ENCODE data around the gene LIPF. TPM values are rescaled to one million over a fixed set of nuclear protein-coding genes. Genes with fewer than 3 reads are reported as not detected.
"Not testable (repeated sequence)": the region's sequence is repeated elsewhere in the genome, so short reads cannot be mapped to it uniquely, and the experiment has no call there.

The LIPF gene
- total RNA-seq, 1 donor from 2014 or later = not detected

- DNase-seq (no peak), ATAC-seq (ENCODE audit: poor library complexity) (no peak)
- intact Hi-C loops (cut with DNase I) = no loop called here
Observed at GRCh38 chr10:88668465-88668864, 4.2 kb downstream of the LIPF start.

GRCh38 chr10:88670497-88670896 lies 6.3 kb downstream of the LIPF start:
- intact Hi-C loops (cut with DNase I) = no loop called here
- ATAC-seq (ENCODE audit: poor library complexity) (no peak), DNase-seq (no peak)

GRCh38 chr10:88672041-88672440 lies 7.8 kb downstream of the LIPF start:
- no peak for ATAC-seq (ENCODE audit: poor library complexity)
- intact Hi-C loops (cut with DNase I) = no loop called here
- DNase-seq = no peak

DNA sequence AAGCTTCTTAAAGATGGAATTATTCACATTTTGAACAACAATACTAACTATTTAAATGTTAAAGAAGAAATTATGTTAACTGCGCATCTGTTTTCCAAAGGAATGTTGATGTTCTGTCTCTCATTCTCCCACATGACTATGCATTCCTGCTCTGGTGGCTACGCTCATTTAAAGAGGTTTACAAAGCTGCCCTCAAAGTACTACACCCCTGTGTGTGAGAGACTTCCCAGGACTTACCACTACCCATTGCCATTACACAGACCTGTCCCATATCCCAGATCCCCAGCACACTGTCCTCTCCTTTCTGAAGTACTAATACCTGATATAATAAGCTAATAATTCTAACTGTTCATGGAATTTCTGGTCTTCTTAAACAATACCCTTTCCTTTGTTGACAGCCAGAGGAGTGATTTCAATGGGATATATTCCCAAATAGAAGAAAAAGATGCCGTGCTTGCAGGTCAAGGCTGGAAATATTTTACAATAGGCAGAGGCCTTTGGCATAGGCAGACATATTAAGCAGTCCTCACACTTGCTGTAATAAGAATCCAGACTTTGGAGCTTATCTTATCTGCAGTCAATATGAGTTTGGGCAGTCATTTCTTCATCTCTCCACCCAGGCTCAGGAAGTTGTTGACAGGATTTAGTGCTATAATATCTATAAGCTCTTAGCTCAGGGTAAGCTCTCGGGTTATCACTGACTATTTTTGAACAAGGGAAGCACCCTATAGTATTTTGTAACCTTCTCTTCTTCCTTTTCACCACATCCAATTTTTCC lies 12.2 kb downstream of the LIPF start:
- intact Hi-C loops (cut with DNase I) = no loop called here
- DNase-seq = no peak
- ATAC-seq (ENCODE audit: poor library complexity) = no peak

DNA sequence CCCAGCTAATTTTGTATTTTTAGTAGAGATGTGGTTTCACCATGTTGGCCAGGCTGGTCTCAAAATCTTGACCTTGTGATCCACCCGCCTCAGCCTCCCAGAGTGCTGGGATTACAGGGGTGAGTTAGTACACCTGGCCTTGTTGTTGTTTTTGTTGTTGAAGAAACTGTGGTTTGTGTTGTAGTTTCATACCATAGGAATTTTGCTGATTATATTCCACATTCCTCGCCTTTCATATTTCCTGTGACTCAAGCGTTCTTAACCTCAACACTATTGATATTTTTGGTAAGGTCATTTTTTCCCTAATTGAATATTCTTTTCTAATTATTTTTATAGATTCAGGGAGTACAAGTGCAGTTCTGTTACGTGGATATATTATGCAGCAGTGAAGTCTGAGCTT lies 16.7 kb downstream of the LIPF start:
- intact Hi-C loops (cut with DNase I) = no loop called here
- DNase-seq (no peak), ATAC-seq (ENCODE audit: poor library complexity) (no peak)

DNA sequence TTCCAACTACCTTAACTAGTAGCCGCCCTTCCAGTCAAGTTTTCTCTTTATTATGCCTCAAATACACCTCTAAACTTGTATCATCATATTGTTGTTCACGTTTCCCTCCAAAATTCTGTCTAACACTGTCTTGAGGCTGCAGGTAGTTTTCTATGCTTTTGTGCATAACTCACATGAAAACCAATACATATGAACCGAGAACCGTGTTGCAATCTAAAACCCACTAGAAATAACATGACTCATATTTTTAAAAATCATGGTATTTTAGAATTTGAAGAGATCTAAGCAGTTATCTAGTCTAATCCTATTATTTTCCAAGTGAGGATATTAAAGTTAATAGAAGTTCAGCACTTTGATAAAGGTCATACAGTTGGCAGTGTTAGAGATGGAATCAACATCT lies 18.2 kb downstream of the LIPF start:
- intact Hi-C loops (cut with DNase I) = no loop called here
- DNase-seq = no peak
- no peak for ATAC-seq (ENCODE audit: poor library complexity)

- intact Hi-C loops (cut with DNase I) = no loop called here
- DNase-seq = no peak
- no peak for ATAC-seq (ENCODE audit: poor library complexity)
Observed at GRCh38 chr10:88687853-88688467, 23.7 kb downstream of the LIPF start.

GRCh38 chr10:88689366-88689765 lies 25.1 kb downstream of the LIPF start:
- intact Hi-C loops (cut with DNase I) = no loop called here
- no peak for DNase-seq
- ATAC-seq (ENCODE audit: poor library complexity) = no peak

GRCh38 chr10:88693392-88694020 lies 29.3 kb downstream of the LIPF start:
- intact Hi-C loops (cut with DNase I) = loop anchor here (10.0 kb wide), 1 partner anchor 101 kb away; no protein-coding TSS in a partner anchor
- ATAC-seq (ENCODE audit: poor library complexity) = no peak

GRCh38 chr10:88702848-88703597 lies 38.8 kb downstream of the LIPF start:
- ATAC-seq (ENCODE audit: poor library complexity) (no peak), DNase-seq (no peak)
- intact Hi-C loops (cut with DNase I) = no loop called here

More at GRCh38 chr10:88693392-88694020, 29.3 kb downstream of the LIPF start:
- DNase-seq = no peak

DNA sequence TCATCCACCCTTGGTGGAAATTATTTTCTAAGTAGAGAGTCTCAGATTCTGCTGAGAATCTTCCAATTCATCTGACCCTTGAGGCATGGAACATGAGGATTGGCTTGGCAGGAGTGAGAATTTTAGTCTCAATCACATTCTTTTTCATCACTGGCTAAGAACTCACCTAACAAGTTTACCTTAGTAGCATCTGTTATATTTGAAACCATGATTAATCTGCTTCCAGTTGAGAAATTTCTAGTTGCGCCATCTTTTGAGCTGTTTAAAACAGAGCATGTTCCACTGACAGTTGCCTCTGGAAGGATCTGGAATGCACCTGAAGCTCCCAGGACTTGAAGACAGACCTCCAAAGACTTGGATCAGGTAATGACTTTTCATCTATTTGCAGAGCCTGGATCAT lies 41.7 kb downstream of the LIPF start, which contains the start of gene LIPK:
TSS of gene LIPK (plus strand) at position 292 of the 400 bp plus-strand sequence. CDS start 18,295 bp downstream, outside the sequence.
- DNase-seq = no peak
- ATAC-seq (ENCODE audit: poor library complexity) = no peak
- intact Hi-C loops (cut with DNase I) = no loop called here

DNA sequence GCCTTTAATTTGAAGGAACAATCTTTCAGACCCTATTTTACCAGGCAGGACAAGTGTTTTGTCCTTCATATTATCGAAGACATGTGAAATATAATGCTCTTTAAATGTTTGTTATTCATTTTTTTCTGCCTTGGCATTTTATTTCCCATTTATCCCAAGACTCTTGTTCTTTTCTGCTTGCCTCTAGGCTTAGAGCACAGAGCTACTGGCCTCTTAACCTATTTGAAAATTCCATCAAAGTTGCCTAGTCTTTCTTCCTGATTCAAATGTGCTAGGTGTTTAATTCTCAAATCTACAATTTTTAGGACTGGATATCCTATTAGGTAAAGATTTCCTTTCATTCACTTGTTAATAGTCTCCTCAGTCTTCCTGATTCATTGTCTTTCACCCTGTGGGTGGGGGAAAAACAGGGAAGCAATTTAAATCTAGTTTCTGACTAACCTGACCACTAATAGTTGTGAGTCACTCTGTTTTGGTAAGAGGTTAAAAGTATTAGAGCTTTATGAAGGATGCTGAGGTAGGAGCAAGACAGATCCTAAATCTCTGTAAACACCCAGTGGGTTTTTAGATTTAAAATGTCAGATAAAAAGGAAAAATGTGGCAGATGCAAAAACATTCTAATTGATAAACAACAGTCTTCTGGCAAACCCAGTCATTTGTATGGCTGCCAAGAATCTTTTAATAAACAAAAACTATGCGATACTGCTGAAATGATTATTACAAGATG lies 43.4 kb downstream of the LIPF start:
- no peak for ATAC-seq (ENCODE audit: poor library complexity)
- intact Hi-C loops (cut with DNase I) = no loop called here
- DNase-seq = no peak

GRCh38 chr10:88709361-88709760 lies 45.1 kb downstream of the LIPF start:
- DNase-seq; intact Hi-C loops (cut with DNase I); ATAC-seq (ENCODE audit: poor library complexity): not testable (repeated sequence)

- ATAC-seq (ENCODE audit: poor library complexity) = no peak
- no peak for DNase-seq
- intact Hi-C loops (cut with DNase I) = no loop called here
Observed at GRCh38 chr10:88715517-88715916, 51.3 kb downstream of the LIPF start.

GRCh38 chr10:88721392-88721791 lies 57.1 kb downstream of the LIPF start:
- no peak for DNase-seq
- intact Hi-C loops (cut with DNase I) = no loop called here
- no peak for ATAC-seq (ENCODE audit: poor library complexity)

DNA sequence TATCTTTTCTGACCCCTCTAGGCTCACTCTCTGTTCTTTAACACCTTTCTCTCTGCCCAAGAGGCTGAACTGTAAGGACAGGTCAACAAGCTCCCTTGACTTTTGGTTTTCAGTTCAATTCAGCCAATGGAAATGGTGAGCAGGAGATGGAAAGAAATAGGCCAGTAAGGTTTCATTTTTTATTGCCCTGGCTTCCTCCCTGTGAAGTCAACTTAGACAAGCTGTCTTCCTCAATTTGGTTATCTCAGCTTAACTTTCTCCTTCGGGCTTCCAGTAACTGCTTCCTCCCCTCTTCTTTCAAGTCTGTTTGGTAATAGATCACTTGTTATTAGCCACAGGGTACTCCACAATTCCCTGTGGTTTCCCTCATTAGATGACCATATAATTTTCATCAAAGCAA lies 61.6 kb downstream of the LIPF start:
- intact Hi-C loops (cut with DNase I) = no loop called here
- DNase-seq (no peak), ATAC-seq (ENCODE audit: poor library complexity) (no peak)

DNA sequence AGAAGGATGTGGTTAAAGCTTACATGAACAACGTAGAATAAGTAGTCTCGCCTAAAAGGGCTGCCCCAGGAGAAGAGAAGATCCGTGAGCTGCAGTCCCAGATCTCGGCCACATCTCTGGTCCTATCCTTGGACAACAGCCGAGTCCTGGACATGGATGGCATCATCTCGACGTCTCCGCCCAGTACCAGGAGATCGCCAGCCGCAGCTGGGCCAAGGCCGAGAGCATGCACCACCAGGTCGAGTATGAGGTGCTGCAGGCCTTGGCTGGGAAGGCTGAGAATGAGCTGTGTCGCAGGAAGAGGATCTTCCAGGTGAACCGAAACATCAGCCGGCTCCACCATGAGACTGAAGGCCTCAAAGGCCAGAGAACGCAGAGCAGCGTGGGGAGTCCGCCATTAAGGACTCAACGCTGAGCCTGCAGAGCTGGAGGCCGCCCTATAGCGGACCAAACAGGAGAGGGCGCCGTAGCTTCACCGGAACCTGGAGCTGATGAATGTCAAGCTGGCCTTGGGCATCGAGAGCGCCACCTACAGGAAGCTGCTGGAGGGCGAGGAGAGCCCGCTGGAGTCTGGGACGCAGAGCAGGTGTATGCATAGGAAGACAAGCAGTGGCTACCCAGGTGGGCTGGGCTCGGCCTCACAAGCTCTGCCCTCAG lies 64.0 kb downstream of the LIPF start:
- ATAC-seq (ENCODE audit: poor library complexity) (no peak), DNase-seq (no peak)
- intact Hi-C loops (cut with DNase I) = no loop called here

All from Right ventricle myocardium superior (tissue), 1 donor.